CD4-positive, alpha-beta T cell treated with Interleukin-17A for 1 hour (primary cell): Measurements from ENCODE around the gene CIAO3.
"Not testable (repeated sequence)": the region's sequence is repeated elsewhere in the genome, so short reads cannot be mapped to it uniquely, and the experiment has no call there.

Source experiments
- DNase-seq: peaks from one replicate; pipeline ENCODE4 v3.0.0-alpha.2; 2020

CIAO3 gene

GRCh38 chr16:708019-708418 is 32.8 kb downstream of the CIAO3 start:
- DNase-seq = no peak

GRCh38 chr16:707062-707538 is 33.7 kb downstream of the CIAO3 start:
- no peak for DNase-seq

DNA sequence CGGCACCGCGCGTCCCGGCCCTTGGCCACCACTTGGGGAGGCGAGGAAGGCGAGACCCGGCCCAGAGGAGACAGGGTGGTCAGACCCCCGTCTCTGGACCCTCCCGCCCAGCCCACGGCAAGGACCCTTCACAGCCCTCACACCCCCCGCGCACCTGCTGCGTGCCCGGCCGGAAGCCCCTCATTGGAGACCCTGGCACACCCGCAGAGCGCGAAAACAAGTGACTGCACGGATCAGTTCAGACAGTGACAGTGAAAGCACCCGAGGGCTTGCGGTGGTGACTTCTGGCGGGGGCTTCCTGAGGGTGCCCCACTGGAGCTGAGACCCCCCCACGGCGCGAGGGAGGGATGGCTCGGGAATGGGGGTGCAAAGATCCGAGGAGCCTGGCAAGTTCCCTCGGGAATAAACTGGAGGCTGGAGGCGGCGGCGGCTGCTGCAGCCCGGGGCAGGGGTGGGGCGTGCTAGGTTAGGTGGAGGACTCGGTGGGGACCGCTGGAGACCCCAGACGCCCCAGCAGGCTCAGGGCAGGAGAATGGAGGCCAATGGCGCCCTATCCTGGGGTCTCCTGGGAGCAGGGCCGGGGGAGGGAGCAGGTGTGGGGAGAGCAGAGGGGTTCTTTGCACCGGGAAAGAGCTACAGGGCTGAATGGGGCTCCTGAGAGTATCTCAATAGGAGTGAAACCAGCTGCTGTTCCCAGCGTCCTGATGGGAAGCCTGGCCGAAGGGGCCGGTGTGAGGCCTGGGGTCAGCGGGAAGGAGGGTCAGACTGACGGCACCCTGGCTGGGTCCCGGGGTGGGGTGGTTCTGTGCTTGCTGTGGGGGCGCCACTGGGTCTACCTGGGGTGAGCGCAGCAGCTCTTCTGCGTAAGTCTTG is 34.4 kb downstream of the CIAO3 start:
- DNase-seq = no peak

DNA sequence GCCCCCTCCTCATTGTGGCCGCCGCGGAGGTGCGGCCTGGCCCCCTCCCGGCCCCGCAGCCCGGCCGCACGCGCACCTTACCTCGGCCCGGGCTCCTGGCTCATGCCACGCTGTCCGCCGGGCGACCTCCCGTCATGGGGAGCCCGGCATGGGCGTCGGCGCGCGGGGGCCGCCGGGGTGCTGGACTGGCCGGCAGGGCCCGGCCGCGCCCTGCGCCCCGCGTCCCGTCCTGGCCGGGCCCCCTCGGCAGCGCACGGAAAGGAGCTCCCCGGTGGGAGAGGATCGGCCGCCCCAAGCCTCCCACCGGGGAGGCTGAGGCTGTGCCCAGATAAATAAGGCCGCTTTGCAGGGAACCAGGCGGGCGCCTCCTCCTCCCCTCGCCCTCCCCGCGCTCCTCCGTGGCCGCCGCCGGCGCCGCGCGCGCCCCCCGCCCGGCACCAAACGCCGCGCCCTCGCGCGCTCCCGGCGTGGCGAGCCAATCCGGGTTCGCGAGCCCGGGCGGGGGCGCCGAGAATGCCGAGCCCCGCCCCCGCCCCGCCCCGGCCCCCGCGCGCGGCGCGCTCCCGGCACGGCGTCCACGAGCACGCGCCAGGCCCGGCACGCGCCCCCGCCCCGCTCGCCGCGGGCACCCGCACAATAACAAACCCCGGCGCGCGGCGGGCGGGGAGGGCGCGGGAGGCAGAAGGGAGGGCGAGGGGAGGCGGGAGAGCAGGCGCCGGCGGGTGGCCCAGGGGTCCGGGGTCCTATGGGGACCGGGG is 35.2 kb downstream of the CIAO3 start, which contains the start of gene FBXL16:
TSS of gene FBXL16 (minus strand) at position 371 of the 758 bp plus-strand sequence. CDS start 8,396 bp downstream, outside the sequence.
- DNase-seq = no peak

DNA sequence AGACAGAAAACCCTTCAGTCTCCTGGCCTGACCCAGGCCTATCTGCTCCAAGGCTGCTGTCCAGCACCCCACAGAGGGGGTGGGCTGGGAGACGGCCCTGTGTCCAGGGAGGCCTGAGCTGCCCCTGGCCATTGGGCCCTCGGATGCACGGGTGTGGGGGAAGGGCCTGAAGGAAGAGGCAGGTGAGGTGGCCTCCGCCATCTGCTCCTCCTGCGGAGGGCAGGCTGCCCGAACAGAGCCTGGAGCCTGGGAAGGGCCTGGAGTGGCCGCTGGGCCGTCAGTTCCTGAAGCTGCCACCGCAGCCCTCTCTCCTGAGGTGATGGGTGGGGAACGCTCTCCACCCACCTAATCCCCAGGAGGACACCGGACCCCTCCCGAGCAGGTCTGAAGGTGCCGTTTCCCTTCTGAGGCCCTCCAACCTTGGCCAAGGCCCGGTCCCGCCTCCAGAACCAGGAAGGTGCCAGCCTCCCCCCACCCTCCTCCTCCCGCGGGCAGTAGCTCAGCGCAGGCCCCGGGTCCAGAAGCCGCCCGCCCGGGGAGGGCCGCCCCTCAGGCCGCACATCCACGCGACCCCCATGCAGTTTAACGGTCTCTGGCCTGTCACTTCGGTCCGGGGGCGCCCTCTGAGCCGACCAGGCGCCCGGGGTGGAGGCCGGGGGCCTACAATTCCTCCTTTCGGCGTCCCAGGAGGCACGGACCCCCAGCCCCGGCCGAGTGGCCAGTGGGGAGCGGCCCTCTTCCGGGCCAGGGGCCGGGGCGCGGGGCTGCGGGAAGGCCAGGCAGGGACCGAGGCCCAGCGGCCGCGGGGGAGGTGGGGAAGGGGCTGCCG is 36.0 kb downstream of the CIAO3 start:
- no peak for DNase-seq

DNA sequence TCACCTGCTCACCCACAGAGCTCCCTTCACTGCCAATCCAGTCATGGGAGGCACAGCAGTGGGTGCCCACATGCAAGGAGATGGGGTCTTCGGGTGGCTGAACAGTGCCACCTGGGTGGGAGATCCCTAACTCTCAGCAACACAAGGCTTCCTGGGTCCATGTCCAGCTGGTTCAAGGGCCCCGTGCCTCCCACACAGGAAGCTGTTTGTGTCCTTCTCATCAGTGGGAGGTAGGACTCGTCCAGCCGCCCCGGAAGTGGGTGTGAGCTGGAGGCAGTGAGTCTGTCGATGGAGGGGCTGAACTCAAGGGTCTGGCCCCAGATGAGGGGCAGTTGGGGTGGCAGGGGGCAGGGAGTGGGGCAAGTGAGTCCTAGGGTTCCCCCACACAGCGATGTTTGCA is 36.8 kb downstream of the CIAO3 start:
- no peak for DNase-seq

DNA sequence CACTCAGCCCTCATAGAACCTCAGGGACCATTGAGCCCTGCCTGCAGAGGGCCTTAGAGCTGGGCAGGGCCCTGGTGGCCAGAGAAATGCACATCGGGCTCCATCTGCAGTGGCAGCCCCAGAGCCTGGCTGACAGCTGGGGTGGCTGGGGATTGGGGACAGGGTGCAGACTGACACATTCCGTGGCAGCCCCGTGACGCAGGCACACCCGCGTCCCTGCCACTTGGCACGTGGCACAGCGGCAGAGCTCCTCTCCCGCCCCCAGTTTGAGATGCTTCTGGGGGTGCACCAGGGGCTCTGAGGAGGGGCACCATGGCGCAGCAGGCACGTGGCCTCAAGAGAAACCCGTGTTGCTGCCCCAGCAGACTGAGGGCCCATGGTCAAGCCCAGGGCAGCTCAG is 37.4 kb downstream of the CIAO3 start:
- no peak for DNase-seq

GRCh38 chr16:702341-702740 is 38.5 kb downstream of the CIAO3 start:
- no peak for DNase-seq

DNA sequence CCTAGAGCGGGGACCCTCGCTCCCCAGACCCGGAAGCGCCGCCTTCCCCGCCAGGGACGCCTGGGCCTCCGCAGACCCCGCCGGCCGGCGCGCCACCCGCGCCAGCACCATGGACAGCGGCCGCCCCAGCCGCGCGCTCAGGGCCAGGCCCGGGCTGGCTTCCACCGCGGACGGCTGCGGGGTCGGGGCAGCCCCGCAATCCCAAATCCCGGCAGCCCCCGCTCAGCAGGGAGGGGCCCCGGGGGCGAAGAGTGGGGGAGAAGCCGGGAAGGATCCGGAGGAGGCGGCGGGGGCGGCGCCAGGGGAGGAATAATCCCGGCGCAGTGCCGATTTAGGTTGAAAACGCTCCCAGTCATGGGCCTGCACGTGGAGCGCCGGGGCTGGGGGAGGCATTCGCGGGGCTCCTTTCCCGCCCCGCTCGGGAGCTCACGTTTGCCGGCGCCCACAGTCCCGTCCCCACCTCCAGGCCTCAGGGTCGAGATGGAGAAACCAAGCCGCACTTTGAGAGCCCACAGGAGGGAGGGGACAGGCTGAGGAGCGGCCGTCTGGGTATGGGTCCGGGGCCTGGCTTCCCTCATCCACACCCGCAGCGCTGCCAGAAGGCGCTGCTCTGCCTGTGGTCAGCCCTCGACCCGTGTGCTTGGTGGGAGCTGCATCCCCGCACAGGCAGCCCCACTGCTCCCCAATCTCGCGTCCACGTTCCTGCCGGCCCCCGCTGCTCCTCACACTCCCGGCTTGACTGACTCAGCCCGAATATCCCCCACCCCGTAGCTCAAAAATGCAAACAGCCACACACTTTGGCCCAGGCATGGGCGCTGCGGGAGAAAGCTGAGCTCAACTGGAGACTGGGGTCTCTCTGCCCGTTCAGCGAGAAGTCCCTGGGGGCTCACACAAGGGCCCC is 39.9 kb downstream of the CIAO3 start:
- DNase-seq = peak; percentile 54

- no peak for DNase-seq
These were observed 41.7 kb downstream of the CIAO3 start for GRCh38 chr16:698911-699671.

- DNase-seq = peak; percentile 75
These were observed 45.3 kb downstream of the CIAO3 start for GRCh38 chr16:695355-696089.

- no peak for DNase-seq
These were observed 45.9 kb downstream of the CIAO3 start for GRCh38 chr16:694863-695354.

DNA sequence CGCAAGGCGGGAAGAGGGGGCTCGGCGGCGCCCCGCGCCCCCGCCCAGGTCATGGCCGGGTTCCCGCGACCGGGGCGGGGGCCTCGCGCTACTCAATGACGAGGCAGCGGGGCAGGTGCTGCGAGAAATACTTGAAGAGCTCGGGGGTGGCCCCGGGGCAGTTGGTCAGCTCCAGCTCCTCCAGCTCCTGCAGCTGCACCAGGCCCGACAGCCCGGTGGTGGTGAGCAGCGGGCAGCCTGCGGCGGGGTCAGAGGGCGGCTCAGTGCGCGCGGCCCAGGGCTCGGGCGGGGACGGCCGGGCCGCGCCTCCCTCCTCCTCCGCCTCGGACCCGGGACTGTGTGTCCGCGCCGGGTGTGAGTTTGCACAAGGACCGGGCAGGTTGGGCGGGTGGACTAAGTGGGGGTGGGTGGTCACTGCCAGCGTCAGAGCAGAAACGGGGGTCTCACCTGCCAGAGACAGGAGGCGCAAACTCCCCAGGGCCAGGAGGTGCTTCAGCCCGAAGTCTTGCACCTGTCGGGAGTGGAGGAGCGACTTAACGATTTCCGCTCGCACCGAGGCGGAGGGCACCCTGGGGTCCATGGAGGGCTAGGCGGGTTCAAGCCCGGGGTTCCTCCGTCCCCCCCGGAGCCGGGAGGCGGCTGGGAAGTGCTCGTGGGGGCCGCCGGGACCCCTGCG is 46.5 kb downstream of the CIAO3 start:
- no peak for DNase-seq

DNA sequence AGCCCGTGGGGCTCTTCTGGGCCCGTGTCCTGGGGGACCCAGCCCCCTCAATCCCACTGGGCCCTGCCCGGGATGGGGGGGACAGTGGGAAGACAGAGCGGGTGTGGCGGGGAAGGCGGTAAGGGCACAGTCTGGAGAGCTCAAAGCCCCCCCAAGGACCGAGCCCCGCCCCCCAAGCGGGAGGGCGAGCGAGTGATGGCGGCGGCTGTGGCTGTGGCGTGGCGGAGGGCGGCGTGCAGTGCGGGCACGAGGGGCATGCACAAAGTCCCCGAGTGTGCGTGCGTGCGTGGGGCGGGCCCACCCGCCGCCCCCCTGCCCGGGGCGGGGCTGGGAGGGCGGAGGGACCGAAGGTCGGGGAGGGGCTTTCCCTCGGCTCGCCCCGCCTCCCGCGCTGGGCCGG is 47.0 kb downstream of the CIAO3 start:
- DNase-seq = no peak

DNA sequence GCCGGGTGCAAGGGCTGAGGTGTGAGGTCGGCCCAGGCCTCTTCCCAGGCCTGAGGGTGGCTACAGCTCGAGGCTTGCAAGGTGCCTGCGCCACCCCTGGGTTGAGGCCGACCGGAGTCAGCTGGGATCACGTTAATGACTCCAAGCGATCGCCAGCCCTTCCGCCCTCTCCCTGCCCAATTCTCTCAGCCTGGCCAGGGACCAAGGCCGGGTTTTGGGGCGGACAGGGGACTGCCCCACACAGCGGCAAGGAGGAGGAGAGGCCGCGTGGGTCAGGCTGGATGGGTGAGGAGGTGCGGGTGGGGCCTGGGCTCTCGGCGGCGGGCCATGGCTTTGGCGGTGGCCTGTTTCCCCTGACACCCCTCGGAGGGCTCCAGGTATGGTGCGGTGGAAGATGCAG is 47.4 kb downstream of the CIAO3 start:
- no peak for DNase-seq

GRCh38 chr16:692356-693108 is 48.3 kb downstream of the CIAO3 start:
- no peak for DNase-seq

DNA sequence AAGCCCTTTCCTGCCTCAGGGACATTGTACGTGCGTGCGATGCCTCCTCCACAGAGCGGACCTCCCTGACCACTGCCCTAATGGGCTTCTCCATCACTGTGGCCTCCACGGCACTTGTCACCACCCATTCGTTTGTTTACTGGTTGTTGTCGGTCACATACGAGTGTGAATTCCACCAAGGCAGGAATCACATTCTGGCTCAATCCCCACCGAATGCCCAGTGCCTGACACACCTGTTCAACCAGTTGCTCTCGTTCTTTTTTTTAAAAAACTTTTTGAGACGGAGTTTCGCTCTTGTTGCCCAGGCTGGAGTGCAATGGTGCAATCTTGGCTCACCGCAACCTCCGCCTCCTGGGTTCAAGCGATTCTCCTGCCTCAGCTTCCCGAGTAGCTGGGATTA is 49.6 kb downstream of the CIAO3 start:
- not testable (repeated sequence) for DNase-seq

DNA sequence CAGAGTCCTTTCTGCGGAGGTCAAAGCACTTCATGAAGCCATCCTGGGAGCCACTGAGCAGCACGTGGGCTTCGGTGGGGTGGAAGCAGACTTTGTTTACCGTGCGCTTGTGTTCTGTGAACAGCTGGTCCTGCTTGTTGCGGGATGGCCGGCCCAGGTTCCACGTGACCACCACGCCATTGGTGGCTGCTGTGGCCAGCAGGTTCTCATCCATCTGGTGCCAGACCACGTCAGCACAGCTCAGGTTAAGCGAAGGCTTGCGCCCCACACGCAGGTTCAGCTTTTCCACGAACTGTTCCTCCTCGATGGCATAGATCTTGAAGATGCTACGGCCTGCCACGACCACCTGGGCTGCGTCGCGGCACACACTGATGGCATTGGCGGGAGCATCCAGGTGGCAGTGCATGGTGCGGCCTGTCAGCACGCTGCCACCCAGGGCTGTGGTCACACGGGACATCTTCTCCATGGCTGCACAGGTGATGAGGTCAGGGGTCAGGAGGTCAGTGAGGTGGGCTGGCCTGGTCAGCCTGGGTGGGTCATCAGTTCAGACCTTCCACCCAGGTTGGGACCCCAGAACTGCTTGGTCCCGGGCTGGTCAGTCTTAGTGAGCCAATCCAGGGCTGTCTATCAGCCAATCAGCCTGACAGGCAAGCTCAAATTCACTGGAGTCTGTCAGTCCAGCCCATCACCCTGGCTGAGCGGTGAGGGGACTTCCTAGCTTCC is 51.5 kb downstream of the CIAO3 start:
- no peak for DNase-seq
